Keratinocyte (primary cell): ENCODE data around the gene DNASE1L3.
"Not testable (repeated sequence)": the region's sequence is repeated elsewhere in the genome, so short reads cannot be mapped to it uniquely, and the experiment has no call there.

Experiments
- CTCF ChIP-seq, 3 experiments: IDR thresholded peaks in 1 of 3; conservative IDR thresholded peaks in 1 of 3; optimal IDR thresholded peaks in 1 of 3; 2 replicates in 2 of 3; 3 replicates in 1 of 3; pipeline versions ENCODE3 to v1.5.1; 2011; ENCODE audit warnings: low read length in 3 of 3, mild to moderate bottlenecking in 3 of 3, moderate library complexity in 2 of 3, control low read depth in 1 of 3, inconsistent platforms in 1 of 3; ENCODE audit not compliant: insufficient read depth in 2 of 3; ENCODE audit errors: extremely low read depth in 1 of 3
- EZH2 ChIP-seq: IDR thresholded peaks from one replicate; pipeline ENCODE4 v1.6.1; 2012; ENCODE audit warnings: inconsistent platforms, mild to moderate bottlenecking, low read length, moderate library complexity

GRCh38 chr3:58242860-58243259, 32.1 kb upstream of the DNASE1L3 start:
- not testable (repeated sequence) for TF ChIP-seq CTCF (optimal IDR thresholded peaks at IDR 0.05 in 1 of 3, IDR thresholded peaks at IDR 0.05 in 1 of 3, conservative IDR thresholded peaks at IDR 0.05 in 1 of 3; ENCODE audit: extremely low read depth in 1 of 3, insufficient read depth in 2 of 3, low read length in 3 of 3); EZH2
